OCI-LY3 (cell line): ENCODE data around the gene MOCS3.

Experiments used
- H2AFZ ChIP-seq: fragments of 200-600, 300-600 bp; shearing (Covaris generic); 2 replicates; pipeline ENCODE4 v1.6.0; 2014; ENCODE audit warnings: antibody characterized with exemption, low read depth, low read length
- H3K27ac ChIP-seq: fragments of 200-600, 300-600 bp; sonication (generic); 2 replicates; pipeline ENCODE4 v1.5.1; 2014; ENCODE audit warnings: mild to moderate bottlenecking, low read length, moderate library complexity, mixed read lengths
- H3K27me3 ChIP-seq: fragments of 200-600, 300-600 bp; sonication (generic); 2 replicates; pipeline ENCODE4 v1.6.1; 2014; ENCODE audit warnings: low read depth, low read length, mixed read lengths
- H3K36me3 ChIP-seq: fragments of 200-600, 300-600 bp; sonication (generic); replicated peaks from 2 replicates; pipeline ENCODE3; 2014; ENCODE audit warnings: low read depth, low read length, mixed read lengths
- H3K4me1 ChIP-seq: fragments of 300-600, 200-600 bp; sonication (generic); 2 replicates; pipeline ENCODE4 v1.6.1; 2014; ENCODE audit warnings: low read length, mixed read lengths
- H3K4me2 ChIP-seq: fragments of 200-600, 300-600 bp; sonication (generic); 2 replicates; pipeline ENCODE4 v1.6.1; 2014; ENCODE audit warnings: low read length, mixed read lengths
- H3K4me3 ChIP-seq: fragments of 300-600, 200-600 bp; sonication (generic); 2 replicates; pipeline ENCODE4 v1.5.1; 2014; ENCODE audit warnings: antibody characterized with exemption, mild to moderate bottlenecking, low read length, moderate library complexity
- H3K79me2 ChIP-seq: fragments of 300-600, 200-600 bp; shearing (Covaris generic); 2 replicates; pipeline ENCODE4 v1.6.1; 2014; ENCODE audit warnings: mild to moderate bottlenecking, low read length, mixed read lengths
- H3K9ac ChIP-seq: fragments of 300-600, 200-600 bp; shearing (Covaris generic); 2 replicates; pipeline ENCODE4 v1.6.0; 2014; ENCODE audit warnings: mild to moderate bottlenecking, low read length, moderate library complexity
- H3K9me3 ChIP-seq: fragments of 200-600, 300-600 bp; shearing (Covaris generic); 2 replicates; pipeline ENCODE4 v1.6.1; 2014; ENCODE audit warnings: low read length, mixed read lengths; ENCODE audit not compliant: insufficient read depth
- H4K20me1 ChIP-seq: fragments of 200-600, 300-600 bp; sonication (generic); 2 replicates; pipeline ENCODE4 v1.6.1; 2016; ENCODE audit warnings: low read length, mixed read lengths; ENCODE audit not compliant: insufficient read depth
- CTCF ChIP-seq: fragments of 200-600, 300-600 bp; sonication (generic); IDR thresholded peaks from 2 replicates; pipeline ENCODE4 v1.5.1; 2014; ENCODE audit warnings: antibody characterized with exemption, low read length, low read depth
- EZH2phosphoT487 ChIP-seq: fragments of 200-600 bp; shearing (Covaris generic); IDR thresholded peaks from 2 replicates; pipeline ENCODE4 v1.6.1; 2018; ENCODE audit warnings: antibody characterized with exemption, mixed run types, low read depth

The MOCS3 gene

GRCh38 chr20:50943069-50943468 is 15.5 kb upstream of the MOCS3 start:
- Histone ChIP-seq H2AFZ (no peak overlapping the region), H3K36me3 (peaks cover 63% of the 10 kb centered on the region), H3K79me2 (no peaks in the 10 kb centered on the region), H3K9me3 (no peaks in the 10 kb centered on the region), H3K27ac (no peak overlapping the region), H3K4me1 (no peaks in the 10 kb centered on the region), H4K20me1 (no peaks in the 10 kb centered on the region), H3K4me2 (no peak overlapping the region), H3K4me3 (no peak overlapping the region), H3K9ac (no peak overlapping the region), H3K27me3 (no peaks in the 10 kb centered on the region)
- TF ChIP-seq EZH2phosphoT487 = no peak

- Histone ChIP-seq H3K9ac (no peak overlapping the region), H3K9me3 (no peaks in the 10 kb centered on the region), H3K79me2 (peaks cover 17% of the 10 kb centered on the region), H3K4me1 (no peaks in the 10 kb centered on the region), H3K36me3 (peaks cover 58% of the 10 kb centered on the region), H3K4me2 (no peak overlapping the region), H3K27me3 (no peaks in the 10 kb centered on the region), H2AFZ (no peak overlapping the region), H4K20me1 (no peaks in the 10 kb centered on the region), H3K27ac (no peak overlapping the region), H3K4me3 (no peak overlapping the region)
- TF ChIP-seq CTCF (no peak), EZH2phosphoT487 (no peak)
These were observed 10.4 kb upstream of the MOCS3 start for GRCh38 chr20:50948132-50948785.

- TF ChIP-seq CTCF = no peak
- TF ChIP-seq EZH2phosphoT487 = no peak
- Histone ChIP-seq H3K9ac (no peak overlapping the region), H2AFZ (no peak overlapping the region), H3K4me3 (no peak overlapping the region), H3K36me3 (peaks cover 46% of the 10 kb centered on the region), H3K4me1 (peaks cover 14% of the 10 kb centered on the region), H3K9me3 (no peaks in the 10 kb centered on the region), H4K20me1 (peaks cover 23% of the 10 kb centered on the region), H3K4me2 (no peak overlapping the region), H3K27me3 (no peaks in the 10 kb centered on the region), H3K79me2 (peaks cover 67% of the 10 kb centered on the region), H3K27ac (no peak overlapping the region)
These were observed 5.4 kb upstream of the MOCS3 start for GRCh38 chr20:50953196-50953595.

- Histone ChIP-seq H3K4me3 (no peak overlapping the region), H3K4me1 (peaks cover 14% of the 10 kb centered on the region), H3K9me3 (no peaks in the 10 kb centered on the region), H3K79me2 (peaks cover 70% of the 10 kb centered on the region), H3K36me3 (peaks cover 42% of the 10 kb centered on the region), H2AFZ (no peak overlapping the region), H3K9ac (no peak overlapping the region), H3K4me2 (no peak overlapping the region), H3K27me3 (no peaks in the 10 kb centered on the region), H3K27ac (no peak overlapping the region), H4K20me1 (peaks cover 23% of the 10 kb centered on the region)
- no peak for TF ChIP-seq CTCF
- TF ChIP-seq EZH2phosphoT487 = no peak
These were observed 4.8 kb upstream of the MOCS3 start for GRCh38 chr20:50953821-50954220.
